ENCODE results near the gene SLC2A10.
A peak's percentile ranks its signal among the peaks of the same experiment; 100 is the strongest.

Gene SLC2A10

GRCh38 chr20:46771195-46771588 lies 61.7 kb downstream of the SLC2A10 start:
- DNase-seq: no peak

- no peak for DNase-seq
Observed at GRCh38 chr20:46772901-46773300, 63.5 kb downstream of the SLC2A10 start.

GRCh38 chr20:46773680-46774079 lies 64.2 kb downstream of the SLC2A10 start:
- no peak for DNase-seq

GRCh38 chr20:46774236-46774635 lies 64.8 kb downstream of the SLC2A10 start:
- DNase-seq: peak; percentile 47

GRCh38 chr20:46774943-46775560 lies 65.6 kb downstream of the SLC2A10 start:
- DNase-seq: no peak

GRCh38 chr20:46775806-46776205 lies 66.4 kb downstream of the SLC2A10 start:
- no peak for DNase-seq

GRCh38 chr20:46777331-46777730 lies 67.9 kb downstream of the SLC2A10 start:
- DNase-seq: no peak

GRCh38 chr20:46779831-46780230 lies 70.4 kb downstream of the SLC2A10 start:
- no peak for DNase-seq

GRCh38 chr20:46784436-46785127 lies 75.1 kb downstream of the SLC2A10 start:
- DNase-seq: no peak

Measured in DMS53 (cell line).